GM12878 (cell line): ENCODE results near the gene ACYP2. TPM values are rescaled to one million over a fixed set of nuclear protein-coding genes. Genes with fewer than 3 reads are reported as not detected.
A peak's percentile ranks its signal among the peaks of the same experiment; 100 is the strongest.

Source experiments
- ATAC-seq: fragments of 200-7000 bp; cut with Tn5 transposase; 3 replicates; pipeline ENCODE4 v1.9.1; 2020; ENCODE audit warnings: mild to moderate bottlenecking, moderate library complexity
- BruUV-seq: library from RNA; stranded (reverse); fragments of 400-500 nt; replicated peaks from 2 replicates; lab custom pipeline; 2021; lab: Mats Ljungman, UMichigan
- CTCF ChIA-PET: fragments of 300-600 bp; sonication (Branson Sonifier 250); formaldehyde crosslinking; extraction: SDS; loops from one replicate; lab custom pipeline; 2021; ENCODE audit warnings: inconsistent platforms; lab: Yijun Ruan, JAX
- POLR2A ChIA-PET: fragments of 350-600 bp; formaldehyde crosslinking; extraction: SDS; loops from one replicate; lab custom pipeline; 2021; ENCODE audit warnings: inconsistent platforms; lab: Charles Lee
- RAD21 ChIA-PET: fragments of 300-600 bp; sonication (Branson Sonifier 250); formaldehyde crosslinking; loops from one replicate; lab custom pipeline; 2023; ENCODE audit warnings: antibody characterized with exemption; ENCODE audit not compliant: unreplicated experiment; lab: Charles Lee
- SMC1A ChIA-PET: fragments of 300-600 bp; sonication (Branson Sonifier 250); formaldehyde crosslinking; loops from one replicate; lab custom pipeline; 2023; ENCODE audit not compliant: unreplicated experiment, uncharacterized antibody; lab: Charles Lee
- DNase-seq: peaks from one replicate; pipeline ENCODE4 v3.0.0-alpha.2; 2011; ENCODE audit warnings: low read depth, low spot score
- FAIRE-seq: peaks from 3 replicates; lab custom pipeline; 2011; peaks lifted over from hg19 to GRCh38; lab: Jason Lieb, UNC
- H2AFZ ChIP-seq: 2 replicates; pipeline ENCODE4 v1.6.0; 2011; ENCODE audit warnings: low read depth, low read length, control low read depth; ENCODE audit not compliant: control insufficient read depth
- H3K27ac ChIP-seq: 2 replicates; pipeline ENCODE4 v1.5.1; 2011; ENCODE audit warnings: control low read depth; ENCODE audit not compliant: control insufficient read depth, insufficient read depth
- H3K27me3 ChIP-seq, 2 experiments: replicated peaks in 1 of 2; 2 replicates each; pipeline versions ENCODE4 v1.6.0 to v1.6.1; 2011; ENCODE audit warnings: low read length in 1 of 2; ENCODE audit not compliant: control insufficient read depth in 2 of 2, insufficient read depth in 2 of 2
- H3K36me3 ChIP-seq, 2 experiments: 2 replicates each; pipeline ENCODE4 v1.5.1; 2011; ENCODE audit warnings: low read length in 1 of 2; ENCODE audit not compliant: control insufficient read depth in 2 of 2, insufficient read depth in 2 of 2
- H3K4me1 ChIP-seq: 2 replicates; pipeline ENCODE4 v1.6.1; 2011; ENCODE audit warnings: mild to moderate bottlenecking, low read length, moderate library complexity, mixed read lengths; ENCODE audit not compliant: control insufficient read depth, insufficient read depth
- H3K4me2 ChIP-seq: 2 replicates; pipeline ENCODE4 v1.6.0; 2011; ENCODE audit warnings: control low read depth; ENCODE audit not compliant: control insufficient read depth, insufficient read depth
- H3K4me3 ChIP-seq: fragments of 200-600 bp; sonication (generic); 2 replicates; pipeline ENCODE4 v1.5.1; 2016
- H3K79me2 ChIP-seq: 2 replicates; pipeline ENCODE4 v1.6.0; 2011; ENCODE audit warnings: low read length; ENCODE audit not compliant: control insufficient read depth, insufficient read depth
- H3K9ac ChIP-seq: 2 replicates; pipeline ENCODE4 v1.8.0; 2011; ENCODE audit warnings: low read length, control low read depth, mixed read lengths; ENCODE audit not compliant: control insufficient read depth, insufficient read depth
- H3K9me3 ChIP-seq: replicated peaks from 3 replicates; pipeline ENCODE4 v1.5.1; 2011; ENCODE audit warnings: mild to moderate bottlenecking, low read length; ENCODE audit not compliant: control insufficient read depth, insufficient read depth
- H4K20me1 ChIP-seq: 2 replicates; pipeline ENCODE4 v1.6.0; 2011; ENCODE audit not compliant: control insufficient read depth, insufficient read depth
- CHD1 ChIP-seq: IDR thresholded peaks from 2 replicates; pipeline ENCODE4 v1.6.1; 2012; ENCODE audit warnings: low read depth, low read length, improper control_type of control experiment
- CHD2 ChIP-seq: IDR thresholded peaks from 2 replicates; pipeline ENCODE4 v1.6.1; 2011; ENCODE audit warnings: low read depth, low read length, improper control_type of control experiment, borderline replicate concordance
- ESRRA ChIP-seq: IDR thresholded peaks from 2 replicates; pipeline ENCODE4 v1.6.1; 2012; ENCODE audit warnings: mild to moderate bottlenecking, low read length, improper control_type of control experiment
- ETV6 ChIP-seq, 2 experiments: fragments of 450-650 bp in 1 of 2; IDR thresholded peaks in 1 of 2; conservative IDR thresholded peaks in 1 of 2; 2 replicates each; pipeline ENCODE4 v1.6.1; 2014; ENCODE audit warnings: antibody characterized with exemption in 1 of 2, borderline replicate concordance in 1 of 2, low read depth in 1 of 2, mild to moderate bottlenecking in 1 of 2, moderate library complexity in 1 of 2
- HCFC1 ChIP-seq: fragments of 150-350 bp; IDR thresholded peaks from 2 replicates; pipeline ENCODE4 v1.6.1; 2014; ENCODE audit warnings: low read length
- MTA2 ChIP-seq: fragments of 450-650 bp; IDR thresholded peaks from 2 replicates; pipeline ENCODE4 v1.6.1; 2016; ENCODE audit warnings: low read depth, mild to moderate bottlenecking, moderate library complexity
- RB1 ChIP-seq: fragments of 450-650 bp; formaldehyde crosslinking; IDR thresholded peaks from 2 replicates; pipeline ENCODE4 v1.6.1; 2017; ENCODE audit warnings: mild to moderate bottlenecking, borderline replicate concordance
- RUNX3 ChIP-seq: IDR thresholded peaks from 2 replicates; pipeline ENCODE4 v1.6.1; 2012; ENCODE audit warnings: low read length, inconsistent platforms
- SMAD5 ChIP-seq: IDR thresholded peaks from 2 replicates; pipeline ENCODE4 v1.6.1; 2016; ENCODE audit warnings: antibody characterized with exemption, low read depth
- SPI1 ChIP-seq: IDR thresholded peaks from 2 replicates; pipeline ENCODE4 v1.6.1; 2011; ENCODE audit warnings: low read depth, mild to moderate bottlenecking, low read length, moderate library complexity, borderline replicate concordance; ENCODE audit not compliant: insufficient read depth
- SREBF2 ChIP-seq: IDR thresholded peaks from 2 replicates; pipeline ENCODE4 v1.6.1; 2012; ENCODE audit warnings: mild to moderate bottlenecking, low read length
- STAT3 ChIP-seq: IDR thresholded peaks from 2 replicates; pipeline ENCODE4 v1.6.1; 2011; ENCODE audit warnings: low read depth, low read length, improper control_type of control experiment
- SUPT20H ChIP-seq: IDR thresholded peaks from 2 replicates; pipeline ENCODE4 v1.6.1; 2011; ENCODE audit warnings: low read depth, mild to moderate bottlenecking, low read length, moderate library complexity, borderline replicate concordance; ENCODE audit not compliant: control insufficient read depth
- ZNF207 ChIP-seq: fragments of 450-650 bp; IDR thresholded peaks from 2 replicates; pipeline ENCODE4 v1.6.1; 2014; ENCODE audit warnings: antibody characterized with exemption, mild to moderate bottlenecking, borderline replicate concordance
- ZSCAN29 ChIP-seq: fragments of 450-650 bp; IDR thresholded peaks from 2 replicates; pipeline ENCODE4 v1.6.1; 2017; ENCODE audit warnings: mild to moderate bottlenecking, moderate library complexity
- ZZZ3 ChIP-seq: IDR thresholded peaks from 2 replicates; pipeline ENCODE4 v1.6.1; 2011; ENCODE audit warnings: low read depth; ENCODE audit not compliant: control insufficient read depth, insufficient read length
- WGBS: methylation state at CpG from one replicate; pipeline ENCODE4 v1.1.6; 2016; ENCODE audit warnings: low lambda C conversion rate; ENCODE audit not compliant: insufficient replicate concordance, insufficient coverage; ENCODE audit errors: missing lambda C conversion rate; 5-methylcytosine and 5-hydroxymethylcytosine counted together
- in situ Hi-C: fragments of 300-500 bp; cut with MboI; formaldehyde crosslinking; loops from 9 replicates; pipeline ENCODE4 v1.14.3; 2018; ENCODE audit warnings: mixed read lengths
- intact Hi-C: fragments of 100-400 bp; cut with micrococcal nuclease; formaldehyde crosslinking; loops from one replicate; pipeline ENCODE4 v1.14.2; 2022; ENCODE audit not compliant: unreplicated experiment
- polyA plus RNA-seq, 11 experiments: library from polyadenylated mRNA; depleted of rRNA in 4 of 11; unstranded in 6 of 11; stranded (reverse) in 5 of 11; fragments of >200 nt; fragmentation: Nextera tagmentation in 4 of 11; fragmentation: Illumina TruSeq in 1 of 11; extraction: Ambion mirVana in 4 of 11; extraction: Trizol in 1 of 11; gene quantifications; 1 replicate in 1 of 11; 2 replicates in 10 of 11; pipeline versions ENCODE4 v1.2.1 to v1.2.3, GENCODE V29; 2011 to 2016; ENCODE audit warnings: inconsistent platforms in 2 of 11, missing spikeins in 2 of 11, low read depth in 1 of 11
- total RNA-seq, 4 experiments: library from RNA; depleted of rRNA in 3 of 4; stranded (reverse); fragments of >200 nt in 3 of 4; fragmentation: Illumina TruSeq in 1 of 4; extraction: Trizol in 1 of 4; gene quantifications; 2 replicates each; pipeline versions ENCODE4 v1.2.1 to v1.2.3, GENCODE V29; 2013 to 2021
- TF ChIP-seq, protein P1 (sequence below): fragments of 450-650 bp; IDR thresholded peaks from 2 replicates; pipeline ENCODE4 v1.6.1; 2017; ENCODE audit warnings: mild to moderate bottlenecking, moderate library complexity

The ACYP2 gene
- total and polyA plus RNA-seq, 10 of the 15 experiments (the other 5 are each of a cell fraction or from before 2014, with no cell fraction given), result 4.2 to 16.3 (median 9.0) TPM

DNA sequence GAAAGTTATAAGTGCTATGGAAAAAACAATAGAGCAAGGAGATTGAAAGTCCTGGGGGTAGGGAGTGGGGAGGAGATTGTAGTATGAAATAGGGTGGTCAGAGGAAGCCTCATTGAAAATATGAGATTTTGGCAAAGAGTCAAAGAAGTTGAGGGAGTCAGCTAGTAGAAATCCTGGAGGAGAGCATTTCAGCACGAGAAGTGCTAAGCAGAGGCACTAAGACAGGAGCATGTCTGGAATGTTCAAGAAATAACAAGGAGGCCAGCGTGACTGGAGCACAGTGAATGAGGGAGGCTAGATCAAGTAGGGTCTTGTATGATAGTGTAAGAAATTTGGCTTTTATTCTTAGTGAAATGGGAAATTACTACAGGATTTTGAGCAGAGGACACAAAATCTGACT lies 142.8 kb downstream of the ACYP2 start (continued):
- TF ChIP-seq, protein P1, sequence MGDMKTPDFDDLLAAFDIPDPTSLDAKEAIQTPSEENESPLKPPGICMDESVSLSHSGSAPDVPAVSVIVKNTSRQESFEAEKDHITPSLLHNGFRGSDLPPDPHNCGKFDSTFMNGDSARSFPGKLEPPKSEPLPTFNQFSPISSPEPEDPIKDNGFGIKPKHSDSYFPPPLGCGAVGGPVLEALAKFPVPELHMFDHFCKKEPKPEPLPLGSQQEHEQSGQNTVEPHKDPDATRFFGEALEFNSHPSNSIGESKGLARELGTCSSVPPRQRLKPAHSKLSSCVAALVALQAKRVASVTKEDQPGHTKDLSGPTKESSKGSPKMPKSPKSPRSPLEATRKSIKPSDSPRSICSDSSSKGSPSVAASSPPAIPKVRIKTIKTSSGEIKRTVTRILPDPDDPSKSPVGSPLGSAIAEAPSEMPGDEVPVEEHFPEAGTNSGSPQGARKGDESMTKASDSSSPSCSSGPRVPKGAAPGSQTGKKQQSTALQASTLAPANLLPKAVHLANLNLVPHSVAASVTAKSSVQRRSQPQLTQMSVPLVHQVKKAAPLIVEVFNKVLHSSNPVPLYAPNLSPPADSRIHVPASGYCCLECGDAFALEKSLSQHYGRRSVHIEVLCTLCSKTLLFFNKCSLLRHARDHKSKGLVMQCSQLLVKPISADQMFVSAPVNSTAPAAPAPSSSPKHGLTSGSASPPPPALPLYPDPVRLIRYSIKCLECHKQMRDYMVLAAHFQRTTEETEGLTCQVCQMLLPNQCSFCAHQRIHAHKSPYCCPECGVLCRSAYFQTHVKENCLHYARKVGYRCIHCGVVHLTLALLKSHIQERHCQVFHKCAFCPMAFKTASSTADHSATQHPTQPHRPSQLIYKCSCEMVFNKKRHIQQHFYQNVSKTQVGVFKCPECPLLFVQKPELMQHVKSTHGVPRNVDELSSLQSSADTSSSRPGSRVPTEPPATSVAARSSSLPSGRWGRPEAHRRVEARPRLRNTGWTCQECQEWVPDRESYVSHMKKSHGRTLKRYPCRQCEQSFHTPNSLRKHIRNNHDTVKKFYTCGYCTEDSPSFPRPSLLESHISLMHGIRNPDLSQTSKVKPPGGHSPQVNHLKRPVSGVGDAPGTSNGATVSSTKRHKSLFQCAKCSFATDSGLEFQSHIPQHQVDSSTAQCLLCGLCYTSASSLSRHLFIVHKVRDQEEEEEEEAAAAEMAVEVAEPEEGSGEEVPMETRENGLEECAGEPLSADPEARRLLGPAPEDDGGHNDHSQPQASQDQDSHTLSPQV, result no peak
- no peak for TF ChIP-seq ZNF207
- TF ChIP-seq CHD1, result no peak
- no peak for TF ChIP-seq SMAD5

DNA sequence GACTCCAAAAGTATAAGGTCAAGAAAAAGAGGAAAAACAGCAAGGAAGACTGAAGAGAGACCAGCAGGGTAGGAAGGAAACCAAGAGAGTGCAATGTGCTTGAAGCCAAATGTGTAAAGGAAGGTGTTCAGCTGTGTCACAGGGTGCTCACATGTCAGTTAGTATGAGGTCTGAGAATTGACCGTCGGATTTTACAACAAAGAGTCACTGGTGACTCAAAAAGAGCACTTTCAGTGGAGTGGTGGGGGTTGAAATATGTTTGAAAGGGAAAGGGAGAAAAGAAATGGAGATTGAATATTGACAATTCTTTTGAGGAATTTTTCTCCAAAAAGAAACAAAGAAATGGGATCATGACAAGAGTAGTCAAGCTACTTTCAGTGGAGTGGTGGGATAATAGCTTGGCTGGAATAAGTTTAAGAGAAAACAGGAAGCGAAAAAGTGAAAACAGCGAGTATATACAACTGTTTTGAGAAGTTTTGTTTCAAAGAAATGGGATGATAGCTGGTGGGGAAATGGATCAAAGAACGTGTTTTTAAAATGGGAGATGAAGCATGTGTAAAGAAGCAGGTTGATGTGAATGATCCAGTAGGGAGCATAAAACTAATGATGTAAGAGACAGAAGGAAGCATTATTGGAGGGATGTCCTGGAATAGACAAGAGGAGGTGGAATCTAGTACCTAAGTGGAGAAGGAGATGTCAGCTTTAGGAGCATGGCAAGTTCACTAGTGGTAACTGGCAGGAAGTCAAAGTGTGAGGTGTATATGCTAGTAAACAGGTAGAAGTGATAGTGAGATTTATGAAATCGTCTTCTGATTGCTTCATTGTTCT lies 144.2 kb downstream of the ACYP2 start:
- Histone ChIP-seq H3K79me2 (no peaks in the 10 kb centered on the region), H2AFZ (no peak overlapping the region), H3K4me2 (peak overlapping the region; percentile 11), H3K4me3 (no peak overlapping the region), H3K27ac (no peak overlapping the region), H3K9ac (no peak overlapping the region), H3K27me3 (no peaks in the 10 kb centered on the region), H3K4me1 (peaks cover 6% of the 10 kb centered on the region), H4K20me1 (no peaks in the 10 kb centered on the region), H3K9me3 (no peaks in the 10 kb centered on the region; the same call in 2 of the 3 replicates), H3K36me3 (no peaks in the 10 kb centered on the region)
- ChIA-PET CTCF (no interaction called here), RAD21 (interaction anchor here (1.0 kb wide), 1 partner anchor 21 kb away, joined by 4 read pairs; no protein-coding TSS in a partner anchor), POLR2A (interaction anchor here (0.8 to 0.9 kb wide), 2 partner anchors 13 to 379 kb away, joined by 3 read pairs; no protein-coding TSS in a partner anchor), SMC1A (interaction anchor here (0.9 to 1.7 kb wide), 3 partner anchors 10 to 36 kb away, joined by 3 to 4 read pairs (median 4); no protein-coding TSS in a partner anchor)
- FAIRE-seq, result no peak
- DNase-seq, result no peak
- in situ Hi-C loops (no loop called here), intact Hi-C loops (no loop called here)
- ATAC-seq, result peak; percentile 96
- no TSS peak for BruUV-seq
- 33% methylated on average over 6 of the region's 6 CpGs for WGBS
- TF ChIP-seq ETV6 (conservative IDR thresholded peaks at IDR 0.05 in 1 of 2, IDR thresholded peaks at IDR 0.05 in 1 of 2; ENCODE audit: borderline replicate concordance in 1 of 2, low read depth in 1 of 2), result no peak
- no peak for TF ChIP-seq HCFC1
- TF ChIP-seq STAT3, result no peak
- no peak for TF ChIP-seq SREBF2
- no peak for TF ChIP-seq SUPT20H
- no peak for TF ChIP-seq CHD2
- peak; percentile 41; the same call in 1 of the 2 replicates for TF ChIP-seq SPI1
- no peak for TF ChIP-seq ZZZ3
- peak; percentile 53 for TF ChIP-seq RUNX3
- TF ChIP-seq ESRRA, result no peak
- TF ChIP-seq ZSCAN29, result no peak
- TF ChIP-seq MTA2, result 0 out of 2 replicates have a peak, but pooled peaks have one; percentile 21
- TF ChIP-seq RB1, result no peak
